Endodermal cell (in vitro differentiated cells): Measurements from ENCODE around the gene ZDHHC18. TPM values are rescaled to one million over a fixed set of nuclear protein-coding genes. Genes with fewer than 3 reads are reported as not detected.
A peak's percentile ranks its signal among the peaks of the same experiment; 100 is the strongest.

ENCODE experiments used
- DNase-seq: peaks from one replicate; pipeline ENCODE4 v3.0.0-alpha.2; 2017
- H3K27ac ChIP-seq: 2 replicates; pipeline ENCODE4 v1.5.1; 2013; ENCODE audit warnings: mild to moderate bottlenecking, low read depth, low read length, moderate library complexity
- H3K27me3 ChIP-seq: 2 replicates; pipeline ENCODE4 v1.6.1; 2013; ENCODE audit warnings: mild to moderate bottlenecking, low read length, moderate library complexity; ENCODE audit not compliant: insufficient read depth, control insufficient read depth, poor library complexity, severe bottlenecking
- H3K36me3 ChIP-seq: 2 replicates; pipeline ENCODE4 v1.7.0; 2013; ENCODE audit warnings: mild to moderate bottlenecking, low read length, moderate library complexity; ENCODE audit not compliant: control insufficient read depth, insufficient read depth
- H3K4me1 ChIP-seq: one replicate; pipeline ENCODE4 v1.7.0; 2013; ENCODE audit warnings: low read length; ENCODE audit not compliant: control insufficient read depth, insufficient read depth
- H3K4me3 ChIP-seq: 2 replicates; pipeline ENCODE4 v1.5.1; 2013; ENCODE audit warnings: mild to moderate bottlenecking, low read length, moderate library complexity
- H3K9ac ChIP-seq: 2 replicates; pipeline ENCODE4 v1.6.1; 2013; ENCODE audit warnings: mild to moderate bottlenecking, low read length, moderate library complexity; ENCODE audit not compliant: poor library complexity, severe bottlenecking; ENCODE audit errors: extremely low read depth
- H3K9me3 ChIP-seq: 2 replicates; pipeline ENCODE4 v1.6.1; 2013; ENCODE audit warnings: mild to moderate bottlenecking, low read length, moderate library complexity; ENCODE audit not compliant: control insufficient read depth
- H3K27ac Mint-ChIP-seq: 2 replicates; pipeline ENCODE4 v1.8.0; 2020; ENCODE audit warnings: mixed read lengths
- H3K27me3 Mint-ChIP-seq: 2 replicates; pipeline ENCODE4 v1.8.0; 2021; ENCODE audit warnings: mild to moderate bottlenecking, mixed read lengths; ENCODE audit not compliant: insufficient read depth
- H3K36me3 Mint-ChIP-seq: 2 replicates; pipeline ENCODE4 v1.8.0; 2020; ENCODE audit warnings: low read depth, mixed read lengths
- H3K4me1 Mint-ChIP-seq: 2 replicates; pipeline ENCODE4 v1.8.0; 2020; ENCODE audit warnings: mixed read lengths
- H3K4me3 Mint-ChIP-seq: 2 replicates; pipeline ENCODE4 v1.8.0; 2020; ENCODE audit warnings: mild to moderate bottlenecking, moderate library complexity, mixed read lengths
- H3K9me3 Mint-ChIP-seq: 2 replicates; pipeline ENCODE4 v1.8.0; 2020; ENCODE audit warnings: mild to moderate bottlenecking, mixed read lengths
- WGBS, 2 experiments: methylation state at CpG; one replicate each; pipeline versions ENCODE4 v1.1.5 to v1.1.7; 2013; ENCODE audit warnings: missing lambda C conversion rate in 2 of 2, mixed read lengths in 1 of 2; ENCODE audit not compliant: insufficient coverage in 1 of 2, insufficient read length in 1 of 2; 5-methylcytosine and 5-hydroxymethylcytosine counted together
- total RNA-seq, 2 donors: library from RNA; stranded (reverse); fragmentation: NEBNext Ultra II Directional in 1 of 2; extraction: Animal tissue kit (Norgen Biotek cat#: 25700) in 1 of 2; gene quantifications; 2 replicates in 1 of 2; 3 replicates in 1 of 2; pipeline ENCODE4 v1.2.1, GENCODE V29; 2021
- TF ChIP-seq, protein P1 (sequence below): fragments of 200-600 bp; sonication (generic); conservative IDR thresholded peaks from 2 replicates; pipeline ENCODE4 v1.5.0; 2021; ENCODE audit warnings: antibody characterized with exemption, mild to moderate bottlenecking

ZDHHC18 gene
- total RNA-seq, 2 donors from 2014 or later: 39.7 to 42.4 TPM

GRCh38 chr1:26828411-26828991, 2.0 kb downstream of the ZDHHC18 start:
- Histone ChIP-seq H3K4me1 (peaks cover 6% of the 10 kb centered on the region), H3K36me3 (peaks cover 30% of the 10 kb centered on the region), H3K27me3 (no peaks in the 10 kb centered on the region), H3K9me3 (no peaks in the 10 kb centered on the region), H3K4me3 (peak overlapping the region; percentile 40), H3K27ac (no peak overlapping the region), H3K9ac (no peak overlapping the region)
- Mint-ChIP-seq H3K9me3 (no peaks in the 10 kb centered on the region), H3K4me1 (peaks cover 50% of the 10 kb centered on the region), H3K27me3 (no peaks in the 10 kb centered on the region), H3K27ac (no peak overlapping the region), H3K4me3 (peak overlapping the region; percentile 78), H3K36me3 (peaks cover 19% of the 10 kb centered on the region)
- 84% methylated on average over 4 of the region's 4 CpGs; no CpG with 5 or more reads in 1 of the 2 experiments for WGBS, 2 experiments
- TF ChIP-seq, protein P1, sequence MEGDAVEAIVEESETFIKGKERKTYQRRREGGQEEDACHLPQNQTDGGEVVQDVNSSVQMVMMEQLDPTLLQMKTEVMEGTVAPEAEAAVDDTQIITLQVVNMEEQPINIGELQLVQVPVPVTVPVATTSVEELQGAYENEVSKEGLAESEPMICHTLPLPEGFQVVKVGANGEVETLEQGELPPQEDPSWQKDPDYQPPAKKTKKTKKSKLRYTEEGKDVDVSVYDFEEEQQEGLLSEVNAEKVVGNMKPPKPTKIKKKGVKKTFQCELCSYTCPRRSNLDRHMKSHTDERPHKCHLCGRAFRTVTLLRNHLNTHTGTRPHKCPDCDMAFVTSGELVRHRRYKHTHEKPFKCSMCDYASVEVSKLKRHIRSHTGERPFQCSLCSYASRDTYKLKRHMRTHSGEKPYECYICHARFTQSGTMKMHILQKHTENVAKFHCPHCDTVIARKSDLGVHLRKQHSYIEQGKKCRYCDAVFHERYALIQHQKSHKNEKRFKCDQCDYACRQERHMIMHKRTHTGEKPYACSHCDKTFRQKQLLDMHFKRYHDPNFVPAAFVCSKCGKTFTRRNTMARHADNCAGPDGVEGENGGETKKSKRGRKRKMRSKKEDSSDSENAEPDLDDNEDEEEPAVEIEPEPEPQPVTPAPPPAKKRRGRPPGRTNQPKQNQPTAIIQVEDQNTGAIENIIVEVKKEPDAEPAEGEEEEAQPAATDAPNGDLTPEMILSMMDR: no peak
- DNase-seq: no peak

DNA sequence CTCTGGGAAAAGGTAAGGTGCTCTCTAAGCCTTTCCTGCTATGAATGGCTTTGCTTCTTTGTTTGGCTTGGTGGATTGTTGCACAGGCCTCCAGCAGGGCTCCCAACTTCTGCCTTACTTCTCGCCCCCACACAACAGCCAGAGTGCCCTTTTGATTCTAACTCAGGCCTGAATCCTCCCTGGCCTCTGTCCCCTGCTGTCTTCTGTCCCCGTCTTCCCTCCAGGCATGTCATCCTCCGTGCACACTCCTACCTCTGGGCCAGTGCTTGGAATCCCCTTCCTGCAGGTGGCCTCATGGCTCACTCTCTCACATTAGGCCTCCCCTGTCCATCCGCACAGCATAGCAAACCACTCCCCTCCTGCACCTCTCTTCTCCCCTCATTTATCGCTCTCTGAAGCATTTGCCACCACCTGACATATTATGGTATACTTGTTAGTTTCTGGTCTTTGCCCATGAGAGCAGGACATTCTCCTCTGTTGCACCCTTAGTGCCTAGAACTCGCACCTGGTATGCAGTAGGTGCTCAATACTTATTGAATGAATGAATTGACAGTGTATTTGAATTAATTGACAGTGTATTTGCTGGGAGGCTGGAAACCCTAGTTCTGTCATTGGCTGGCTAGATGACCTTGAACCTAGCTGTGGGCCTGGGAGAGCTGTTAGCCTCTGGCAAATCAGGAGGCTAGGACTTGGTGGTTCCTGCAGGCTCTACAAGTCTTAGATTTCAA, 2.9 kb downstream of the ZDHHC18 start:
- 77 to 85% methylated on average over 4 to 6 of the region's 6 CpGs for WGBS, 2 experiments
- peaks cover 50% of the 10 kb centered on the region for H3K4me1 Mint-ChIP-seq
- H3K27ac ChIP-seq: no peak overlapping the region
- no peak overlapping the region for H3K4me3 Mint-ChIP-seq
- no peak for DNase-seq
- no peak overlapping the region for H3K4me3 ChIP-seq
- H3K27me3 Mint-ChIP-seq: no peaks in the 10 kb centered on the region
- H3K27ac Mint-ChIP-seq: no peak overlapping the region
- H3K9me3 Mint-ChIP-seq: no peaks in the 10 kb centered on the region
- no peaks in the 10 kb centered on the region for H3K27me3 ChIP-seq
- H3K36me3 Mint-ChIP-seq: peaks cover 26% of the 10 kb centered on the region
- H3K36me3 ChIP-seq: peaks cover 37% of the 10 kb centered on the region
- H3K4me1 ChIP-seq: peaks cover 6% of the 10 kb centered on the region
- no peak overlapping the region for H3K9ac ChIP-seq
- TF ChIP-seq, protein P1: no peak
- no peaks in the 10 kb centered on the region for H3K9me3 ChIP-seq

DNA sequence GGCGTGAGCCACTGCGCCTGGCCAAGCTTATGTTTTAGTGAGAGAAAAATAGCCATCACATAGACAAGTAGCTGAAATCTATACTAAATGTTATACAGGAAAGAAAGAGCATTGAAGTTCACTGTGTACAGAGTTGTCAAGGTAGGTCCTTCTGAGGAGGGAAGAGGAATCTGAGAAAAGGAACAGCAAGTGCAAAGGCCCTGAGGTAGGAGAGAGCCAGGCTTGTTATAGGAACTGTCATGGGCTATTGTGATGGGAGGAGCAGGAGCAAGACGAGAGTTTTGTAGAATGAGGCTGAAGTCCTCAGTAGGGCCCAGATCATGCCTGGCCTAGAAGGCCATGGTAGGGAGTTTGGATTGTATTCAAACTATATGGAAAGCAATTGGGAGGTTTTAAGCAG, 4.6 kb downstream of the ZDHHC18 start:
- Histone ChIP-seq H3K27ac (no peak overlapping the region), H3K36me3 (peaks cover 49% of the 10 kb centered on the region), H3K9me3 (no peaks in the 10 kb centered on the region), H3K9ac (no peak overlapping the region), H3K4me1 (peaks cover 6% of the 10 kb centered on the region), H3K4me3 (peak overlapping the region; percentile 16), H3K27me3 (no peaks in the 10 kb centered on the region)
- peaks cover 41% of the 10 kb centered on the region for H3K36me3 Mint-ChIP-seq
- DNase-seq: no peak
- WGBS, 2 experiments: 87 to 92% methylated on average over 3 of the region's 3 CpGs
- peak overlapping the region; percentile 5 for H3K27ac Mint-ChIP-seq
- H3K4me3 Mint-ChIP-seq: no peak overlapping the region
- TF ChIP-seq, protein P1: no peak
- H3K4me1 Mint-ChIP-seq: peaks cover 40% of the 10 kb centered on the region
- H3K27me3 Mint-ChIP-seq: no peaks in the 10 kb centered on the region
- no peaks in the 10 kb centered on the region for H3K9me3 Mint-ChIP-seq
